ENCODE data around the gene DHX35.
A peak's percentile ranks its signal among the peaks of the same experiment; 100 is the strongest.
"Not testable (repeated sequence)": the region's sequence is repeated elsewhere in the genome, so short reads cannot be mapped to it uniquely, and the experiment has no call there.

The DHX35 gene

GRCh38 chr20:38982291-38982690 is 20.1 kb downstream of the DHX35 start:
- no peak for DNase-seq

GRCh38 chr20:38985060-38985459 is 22.9 kb downstream of the DHX35 start:
- no peak for DNase-seq

GRCh38 chr20:38985603-38986170 is 23.5 kb downstream of the DHX35 start:
- DNase-seq, result no peak

GRCh38 chr20:38986663-38987062 is 24.5 kb downstream of the DHX35 start:
- DNase-seq, result no peak

GRCh38 chr20:38987777-38988176 is 25.6 kb downstream of the DHX35 start:
- no peak for DNase-seq

- DNase-seq, result no peak
Measured at GRCh38 chr20:38990728-38991127, 28.6 kb downstream of the DHX35 start.

- no peak for DNase-seq
Measured at GRCh38 chr20:38991814-38992704, 29.9 kb downstream of the DHX35 start.

GRCh38 chr20:38995536-38996044 is 33.4 kb downstream of the DHX35 start:
- DNase-seq, result no peak

- DNase-seq, result not testable (repeated sequence)
Measured at GRCh38 chr20:38996866-38997265, 34.7 kb downstream of the DHX35 start.

- peak; percentile 52 for DNase-seq
Measured at GRCh38 chr20:38997622-38998021, 35.5 kb downstream of the DHX35 start.

GRCh38 chr20:38999217-38999616 is 37.1 kb downstream of the DHX35 start:
- DNase-seq, result no peak

GRCh38 chr20:38999965-39000910 is 38.1 kb downstream of the DHX35 start:
- DNase-seq, result no peak

GRCh38 chr20:39004508-39004907 is 42.4 kb downstream of the DHX35 start:
- DNase-seq, result peak; percentile 9

- DNase-seq, result no peak
Measured at GRCh38 chr20:39009348-39009747, 47.2 kb downstream of the DHX35 start.

GRCh38 chr20:39010496-39010895 is 48.4 kb downstream of the DHX35 start:
- no peak for DNase-seq

GRCh38 chr20:39013662-39014109 is 51.5 kb downstream of the DHX35 start:
- DNase-seq, result no peak

GRCh38 chr20:39016041-39016440 is 53.9 kb downstream of the DHX35 start:
- DNase-seq, result no peak

- DNase-seq, result no peak
Measured at GRCh38 chr20:39016506-39016905, 54.4 kb downstream of the DHX35 start.

- DNase-seq, result no peak
Measured at GRCh38 chr20:39019027-39019426, 56.9 kb downstream of the DHX35 start.

- no peak for DNase-seq
Measured at GRCh38 chr20:39019805-39020325, 57.7 kb downstream of the DHX35 start.

GRCh38 chr20:39021748-39022147 is 59.6 kb downstream of the DHX35 start:
- DNase-seq, result no peak

GRCh38 chr20:39025883-39026282 is 63.7 kb downstream of the DHX35 start:
- no peak for DNase-seq

- no peak for DNase-seq
Measured at GRCh38 chr20:39029364-39029763, 67.2 kb downstream of the DHX35 start.
